AG09309 (cell line): ENCODE results near the gene PACSIN1.

Source experiments
- DNase-seq: peaks from one replicate; pipeline ENCODE4 v3.0.0-alpha.2; 2010; ENCODE audit warnings: low read depth
- H3K4me3 ChIP-seq: 2 replicates; pipeline ENCODE4 v1.5.1; 2011; ENCODE audit warnings: mild to moderate bottlenecking, low read depth, low read length, moderate library complexity; ENCODE audit not compliant: control insufficient read depth
- CTCF ChIP-seq: IDR thresholded peaks from 2 replicates; pipeline ENCODE4 v1.5.1; 2011; ENCODE audit warnings: mild to moderate bottlenecking, low read depth, low read length, inconsistent platforms; ENCODE audit not compliant: insufficient read depth, control insufficient read depth; ENCODE audit errors: missing control alignments

The PACSIN1 gene

GRCh38 chr6:34580707-34581560 is 115.1 kb downstream of the PACSIN1 start:
- H3K4me3 ChIP-seq = no peak overlapping the region
- DNase-seq = no peak
- no peak for TF ChIP-seq CTCF

- DNase-seq = no peak
- no peak for TF ChIP-seq CTCF
- no peak overlapping the region for H3K4me3 ChIP-seq
Observed at GRCh38 chr6:34581561-34581920, 115.7 kb downstream of the PACSIN1 start.

GRCh38 chr6:34583461-34583860 is 117.6 kb downstream of the PACSIN1 start:
- TF ChIP-seq CTCF = no peak
- DNase-seq = no peak
- no peak overlapping the region for H3K4me3 ChIP-seq

GRCh38 chr6:34583861-34584604 is 118.2 kb downstream of the PACSIN1 start:
- TF ChIP-seq CTCF = no peak
- DNase-seq = no peak
- no peak overlapping the region for H3K4me3 ChIP-seq

- no peak for DNase-seq
- no peak overlapping the region for H3K4me3 ChIP-seq
- TF ChIP-seq CTCF = no peak
Observed at GRCh38 chr6:34584694-34585093, 118.8 kb downstream of the PACSIN1 start.
